ENCODE measurements around the gene RGS7.

GRCh38 chr1:240843798-240844197 lies 513.2 kb downstream of the RGS7 start:
- TF ChIP-seq SMC3 (IDR thresholded peaks at IDR 0.05) (no peak), RCOR1 (IDR thresholded peaks at IDR 0.05; ENCODE audit: low read depth, low read length) (no peak), ESRRA (IDR thresholded peaks at IDR 0.05; ENCODE audit: borderline replicate concordance, low read length) (no peak), CTCF (IDR thresholded peaks at IDR 0.05) (no peak), EP300 (IDR thresholded peaks at IDR 0.05) (no peak), POLR2A (IDR thresholded peaks at IDR 0.05; ENCODE audit: low read length) (no peak), MAFK (IDR thresholded peaks at IDR 0.05; ENCODE audit: partially characterized antibody) (no peak), NPAS2 (CRISPR knock-in tag; IDR thresholded peaks at IDR 0.05; ENCODE audit: borderline replicate concordance) (no peak), NR3C1 (IDR thresholded peaks at IDR 0.05) (no peak), SREBF2 (IDR thresholded peaks at IDR 0.05) (no peak)
- TF ChIP-seq, protein P1, sequence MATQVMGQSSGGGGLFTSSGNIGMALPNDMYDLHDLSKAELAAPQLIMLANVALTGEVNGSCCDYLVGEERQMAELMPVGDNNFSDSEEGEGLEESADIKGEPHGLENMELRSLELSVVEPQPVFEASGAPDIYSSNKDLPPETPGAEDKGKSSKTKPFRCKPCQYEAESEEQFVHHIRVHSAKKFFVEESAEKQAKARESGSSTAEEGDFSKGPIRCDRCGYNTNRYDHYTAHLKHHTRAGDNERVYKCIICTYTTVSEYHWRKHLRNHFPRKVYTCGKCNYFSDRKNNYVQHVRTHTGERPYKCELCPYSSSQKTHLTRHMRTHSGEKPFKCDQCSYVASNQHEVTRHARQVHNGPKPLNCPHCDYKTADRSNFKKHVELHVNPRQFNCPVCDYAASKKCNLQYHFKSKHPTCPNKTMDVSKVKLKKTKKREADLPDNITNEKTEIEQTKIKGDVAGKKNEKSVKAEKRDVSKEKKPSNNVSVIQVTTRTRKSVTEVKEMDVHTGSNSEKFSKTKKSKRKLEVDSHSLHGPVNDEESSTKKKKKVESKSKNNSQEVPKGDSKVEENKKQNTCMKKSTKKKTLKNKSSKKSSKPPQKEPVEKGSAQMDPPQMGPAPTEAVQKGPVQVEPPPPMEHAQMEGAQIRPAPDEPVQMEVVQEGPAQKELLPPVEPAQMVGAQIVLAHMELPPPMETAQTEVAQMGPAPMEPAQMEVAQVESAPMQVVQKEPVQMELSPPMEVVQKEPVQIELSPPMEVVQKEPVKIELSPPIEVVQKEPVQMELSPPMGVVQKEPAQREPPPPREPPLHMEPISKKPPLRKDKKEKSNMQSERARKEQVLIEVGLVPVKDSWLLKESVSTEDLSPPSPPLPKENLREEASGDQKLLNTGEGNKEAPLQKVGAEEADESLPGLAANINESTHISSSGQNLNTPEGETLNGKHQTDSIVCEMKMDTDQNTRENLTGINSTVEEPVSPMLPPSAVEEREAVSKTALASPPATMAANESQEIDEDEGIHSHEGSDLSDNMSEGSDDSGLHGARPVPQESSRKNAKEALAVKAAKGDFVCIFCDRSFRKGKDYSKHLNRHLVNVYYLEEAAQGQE (IDR thresholded peaks at IDR 0.05): no peak
- TF ChIP-seq, protein P2, sequence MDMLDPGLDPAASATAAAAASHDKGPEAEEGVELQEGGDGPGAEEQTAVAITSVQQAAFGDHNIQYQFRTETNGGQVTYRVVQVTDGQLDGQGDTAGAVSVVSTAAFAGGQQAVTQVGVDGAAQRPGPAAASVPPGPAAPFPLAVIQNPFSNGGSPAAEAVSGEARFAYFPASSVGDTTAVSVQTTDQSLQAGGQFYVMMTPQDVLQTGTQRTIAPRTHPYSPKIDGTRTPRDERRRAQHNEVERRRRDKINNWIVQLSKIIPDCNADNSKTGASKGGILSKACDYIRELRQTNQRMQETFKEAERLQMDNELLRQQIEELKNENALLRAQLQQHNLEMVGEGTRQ (IDR thresholded peaks at IDR 0.05): no peak
- TF ChIP-seq, protein P3, sequence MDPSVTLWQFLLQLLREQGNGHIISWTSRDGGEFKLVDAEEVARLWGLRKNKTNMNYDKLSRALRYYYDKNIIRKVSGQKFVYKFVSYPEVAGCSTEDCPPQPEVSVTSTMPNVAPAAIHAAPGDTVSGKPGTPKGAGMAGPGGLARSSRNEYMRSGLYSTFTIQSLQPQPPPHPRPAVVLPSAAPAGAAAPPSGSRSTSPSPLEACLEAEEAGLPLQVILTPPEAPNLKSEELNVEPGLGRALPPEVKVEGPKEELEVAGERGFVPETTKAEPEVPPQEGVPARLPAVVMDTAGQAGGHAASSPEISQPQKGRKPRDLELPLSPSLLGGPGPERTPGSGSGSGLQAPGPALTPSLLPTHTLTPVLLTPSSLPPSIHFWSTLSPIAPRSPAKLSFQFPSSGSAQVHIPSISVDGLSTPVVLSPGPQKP (IDR thresholded peaks at IDR 0.05; ENCODE audit: low read depth, low read length): no peak
